Colonic mucosa (tissue), 4 donors: Measurements from ENCODE around the gene FAM32A. TPM values are rescaled to one million over a fixed set of nuclear protein-coding genes. Genes with fewer than 3 reads are reported as not detected.
A peak's percentile ranks its signal among the peaks of the same experiment; 100 is the strongest.

Source experiments
- DNase-seq: peaks from one replicate; pipeline ENCODE4 v3.0.0-alpha.2; 2020
- H3K27ac ChIP-seq: fragments of 200-600 bp; one replicate; pipeline ENCODE4 v1.8.0; 2021
- H3K27me3 ChIP-seq: fragments of 200-600 bp; one replicate; pipeline ENCODE4 v1.8.0; 2021
- H3K36me3 ChIP-seq: fragments of 200-600 bp; one replicate; pipeline ENCODE4 v1.8.0; 2021
- H3K4me1 ChIP-seq: fragments of 200-600 bp; one replicate; pipeline ENCODE4 v1.8.0; 2021; ENCODE audit warnings: mild to moderate bottlenecking
- H3K4me3 ChIP-seq: fragments of 200-600 bp; one replicate; pipeline ENCODE4 v1.8.0; 2021
- H3K9ac ChIP-seq, 2 donors: one replicate each; pipeline ENCODE4 v1.7.0; 2013; ENCODE audit warnings: control low read depth in 2 of 2, low read depth in 2 of 2, low read length in 2 of 2
- H3K9me3 ChIP-seq: fragments of 200-600 bp; one replicate; pipeline ENCODE4 v1.8.0; 2021
- CTCF ChIP-seq: fragments of 200-600 bp; IDR thresholded peaks from one replicate; pipeline ENCODE4 v1.8.0; 2022; ENCODE audit warnings: antibody characterized with exemption, mild to moderate bottlenecking
- intact Hi-C: fragments of 100-400 bp; cut with DNase I; formaldehyde crosslinking; loops from one replicate; pipeline ENCODE4 v1.14.1; 2022
- total RNA-seq, 2 donors: library from RNA; stranded (reverse); fragmentation: NEBNext Ultra II Directional in 1 of 2; extraction: Animal tissue kit (Norgen Biotek cat#: 25700) in 1 of 2; gene quantifications; one replicate each; pipeline ENCODE4 v1.2.1, GENCODE V29; 2021
- donor health status: healthy.
- donor health status: DM: no; HTN: no; CAD: no.
- donor health status: DM: no; HTN: no; CAD: no.

The FAM32A gene
- total RNA-seq, 2 donors from 2014 or later = 76.9 to 78.3 TPM

GRCh38 chr19:16180611-16181010 lies 4.6 kb upstream of the FAM32A start:
- no peak for TF ChIP-seq CTCF
- Histone ChIP-seq H3K4me3 (no peak overlapping the region), H3K9ac (no peak overlapping the region), H3K27me3 (no peaks in the 10 kb centered on the region), H3K27ac (no peak overlapping the region), H3K36me3 (no peaks in the 10 kb centered on the region), H3K4me1 (no peaks in the 10 kb centered on the region), H3K9me3 (no peaks in the 10 kb centered on the region)
- intact Hi-C loops = loop anchor here (5.0 kb wide), 1 partner anchor 553 kb away; no protein-coding TSS in a partner anchor
- no peak for DNase-seq

- Histone ChIP-seq H3K9ac (peak overlapping the region in 1 of 2 donors; percentile 83), H3K27ac (peak overlapping the region; percentile 59), H3K4me3 (peak overlapping the region; percentile 94), H3K9me3 (no peaks in the 10 kb centered on the region), H3K4me1 (no peaks in the 10 kb centered on the region), H3K27me3 (no peaks in the 10 kb centered on the region), H3K36me3 (no peaks in the 10 kb centered on the region)
- intact Hi-C loops = loop anchor here (5.0 kb wide), 1 partner anchor 557 kb away; no protein-coding TSS in a partner anchor
- TF ChIP-seq CTCF = no peak
- no peak for DNase-seq
Observed at GRCh38 chr19:16184665-16185122, 516 bp upstream of the FAM32A start.

GRCh38 chr19:16185768-16186123 lies 536 bp downstream of the FAM32A start:
- peak; percentile 55 for DNase-seq
- H3K4me1 ChIP-seq = no peaks in the 10 kb centered on the region
- peak overlapping the region; percentile 59 for H3K27ac ChIP-seq
- no peak for TF ChIP-seq CTCF
- H3K36me3 ChIP-seq = no peaks in the 10 kb centered on the region
- intact Hi-C loops = no loop called here
- peak overlapping the region; percentile 64 to 83 for H3K9ac ChIP-seq
- H3K4me3 ChIP-seq = peak overlapping the region; percentile 94
- H3K9me3 ChIP-seq = no peaks in the 10 kb centered on the region
- H3K27me3 ChIP-seq = no peaks in the 10 kb centered on the region

GRCh38 chr19:16188521-16188920 lies 3.3 kb downstream of the FAM32A start:
- no peak for DNase-seq
- Histone ChIP-seq H3K4me1 (no peaks in the 10 kb centered on the region), H3K9me3 (no peaks in the 10 kb centered on the region), H3K36me3 (peaks cover 6% of the 10 kb centered on the region), H3K9ac (no peak overlapping the region), H3K4me3 (no peak overlapping the region), H3K27me3 (no peaks in the 10 kb centered on the region), H3K27ac (no peak overlapping the region)
- no peak for TF ChIP-seq CTCF
- intact Hi-C loops = no loop called here

GRCh38 chr19:16190198-16190597 lies 5.0 kb downstream of the FAM32A start:
- Histone ChIP-seq H3K27ac (no peak overlapping the region), H3K9ac (no peak overlapping the region), H3K4me1 (no peaks in the 10 kb centered on the region), H3K4me3 (no peak overlapping the region), H3K27me3 (no peaks in the 10 kb centered on the region), H3K9me3 (no peaks in the 10 kb centered on the region), H3K36me3 (peaks cover 6% of the 10 kb centered on the region)
- no peak for DNase-seq
- TF ChIP-seq CTCF = no peak
- intact Hi-C loops = no loop called here
